ENCODE results near the gene EIF3L.
"Not testable (repeated sequence)": the region's sequence is repeated elsewhere in the genome, so short reads cannot be mapped to it uniquely, and the experiment has no call there.

Gene EIF3L

GRCh38 chr22:37849089-37849751 is at the start of gene EIF3L:
EIF3L (plus strand) TSS chr22:37849419; CDS start chr22:37849450, 31 bp downstream.
- peak; percentile 81 for DNase-seq

GRCh38 chr22:37799979-37800378 is 49.2 kb upstream of the EIF3L start:
- not testable (repeated sequence) for DNase-seq

GRCh38 chr22:37801946-37802309 is 47.3 kb upstream of the EIF3L start:
- DNase-seq = no peak

- peak; percentile 43 for DNase-seq
Measured at GRCh38 chr22:37802310-37803194, 46.7 kb upstream of the EIF3L start.

GRCh38 chr22:37803195-37803638 is 46.0 kb upstream of the EIF3L start:
- DNase-seq = no peak

- DNase-seq = no peak
Measured at GRCh38 chr22:37803639-37804351, 45.4 kb upstream of the EIF3L start.

- DNase-seq = no peak
Measured at GRCh38 chr22:37804352-37804880, 44.8 kb upstream of the EIF3L start.

GRCh38 chr22:37804881-37805809 is 44.1 kb upstream of the EIF3L start:
- peak; percentile 81 for DNase-seq

- DNase-seq = no peak
Measured at GRCh38 chr22:37805810-37806277, 43.4 kb upstream of the EIF3L start.

- DNase-seq = peak; percentile 42
Measured at GRCh38 chr22:37806409-37807333, 42.5 kb upstream of the EIF3L start.

GRCh38 chr22:37807410-37808293 is 41.6 kb upstream of the EIF3L start, which contains the start of gene GCAT:
GCAT (plus strand) TSS chr22:37807934; CDS start chr22:37807968, 34 bp downstream.
- DNase-seq = peak; percentile 96

GRCh38 chr22:37808294-37808657 is 40.9 kb upstream of the EIF3L start:
- no peak for DNase-seq

GRCh38 chr22:37809672-37810333 is 39.4 kb upstream of the EIF3L start:
- DNase-seq = no peak

- no peak for DNase-seq
Measured at GRCh38 chr22:37811867-37812266, 37.4 kb upstream of the EIF3L start.

- no peak for DNase-seq
Measured at GRCh38 chr22:37812869-37813678, 36.1 kb upstream of the EIF3L start.

- DNase-seq = no peak
Measured at GRCh38 chr22:37815593-37815992, 33.6 kb upstream of the EIF3L start.

GRCh38 chr22:37816543-37817180 is 32.6 kb upstream of the EIF3L start:
- DNase-seq = no peak

All from fibroblast of upper back skin (primary cell).